H1 (cell line): ENCODE measurements around the gene KLK12. TPM values are rescaled to one million over a fixed set of nuclear protein-coding genes. Genes with fewer than 3 reads are reported as not detected.

Experiments used
- CTCF ChIA-PET: fragments of 300-600 bp; sonication (Branson Sonifier 250); formaldehyde crosslinking; loops from one replicate; lab custom pipeline; 2021; ENCODE audit not compliant: partially characterized antibody; lab: Charles Lee
- POLR2A ChIA-PET: fragments of 300-600 bp; sonication (Branson Sonifier 250); formaldehyde crosslinking; loops from one replicate; lab custom pipeline; 2021; ENCODE audit warnings: inconsistent platforms; ENCODE audit not compliant: partially characterized antibody; lab: Charles Lee
- DNase-seq, 2 experiments: peaks; one replicate each; pipeline versions ENCODE4 v3.0.0 to v3.0.0-alpha.2; 2010 to 2022; ENCODE audit warnings: low spot score in 2 of 2, low read depth in 1 of 2, mixed read lengths in 1 of 2
- FAIRE-seq: peaks from 2 replicates; lab custom pipeline; 2011; peaks lifted over from hg19 to GRCh38; lab: Jason Lieb, UNC
- H2AFZ ChIP-seq: 2 replicates; pipeline ENCODE4 v1.8.1; 2012; ENCODE audit warnings: low read length, inconsistent platforms
- H2AK5ac ChIP-seq: 2 replicates; pipeline ENCODE4 v1.6.1; 2013; ENCODE audit warnings: low read depth, low read length
- H2BK120ac ChIP-seq: replicated peaks from 2 replicates; pipeline ENCODE3; 2013; ENCODE audit warnings: low read depth, low read length, inconsistent platforms
- H2BK12ac ChIP-seq: 2 replicates; pipeline ENCODE4 v1.6.1; 2013; ENCODE audit warnings: low read depth, low read length
- H2BK15ac ChIP-seq: 2 replicates; pipeline ENCODE4 v1.6.1; 2013; ENCODE audit warnings: low read length
- H2BK20ac ChIP-seq: 2 replicates; pipeline ENCODE4 v1.6.1; 2013; ENCODE audit warnings: low read length
- H2BK5ac ChIP-seq: 2 replicates; pipeline ENCODE4 v1.6.1; 2013; ENCODE audit warnings: low read depth, low read length
- H3K14ac ChIP-seq: 2 replicates; pipeline ENCODE4 v1.6.1; 2013; ENCODE audit warnings: inconsistent platforms; ENCODE audit not compliant: insufficient read length
- H3K18ac ChIP-seq: 2 replicates; pipeline ENCODE4 v1.6.1; 2013; ENCODE audit warnings: low read length; ENCODE audit errors: extremely low read depth
- H3K23ac ChIP-seq: 2 replicates; pipeline ENCODE4 v1.6.1; 2013; ENCODE audit warnings: inconsistent platforms; ENCODE audit not compliant: insufficient read length
- H3K23me2 ChIP-seq: 2 replicates; pipeline ENCODE4 v1.6.1; 2013; ENCODE audit warnings: low read depth, low read length
- H3K27ac ChIP-seq: 2 replicates; pipeline ENCODE4 v1.6.1; 2011; ENCODE audit warnings: low read depth, low read length, inconsistent platforms
- H3K27me3 ChIP-seq, 4 experiments: replicated peaks in 1 of 4; 1 replicate in 1 of 4; 2 replicates in 3 of 4; pipeline versions ENCODE4 v1.6.1 to v1.8.1; 2011 to 2013; ENCODE audit warnings: low read length in 3 of 4, mild to moderate bottlenecking in 3 of 4, inconsistent platforms in 2 of 4, mixed read lengths in 2 of 4, moderate library complexity in 1 of 4; ENCODE audit not compliant: control insufficient read depth in 3 of 4, insufficient read depth in 3 of 4; ENCODE audit errors: extremely low read depth in 1 of 4
- H3K36me3 ChIP-seq, 4 experiments: 2 replicates each; pipeline versions ENCODE4 v1.6.1 to v1.8.1; 2011 to 2013; ENCODE audit warnings: mild to moderate bottlenecking in 4 of 4, low read length in 3 of 4, moderate library complexity in 2 of 4, control low read depth in 1 of 4, inconsistent platforms in 1 of 4; ENCODE audit not compliant: insufficient read depth in 4 of 4, control insufficient read depth in 2 of 4
- H3K4ac ChIP-seq: replicated peaks from 2 replicates; pipeline ENCODE3; 2013; ENCODE audit warnings: low read length, low read depth, mixed read lengths, inconsistent platforms; ENCODE audit not compliant: insufficient read length
- H3K4me1 ChIP-seq, 4 experiments: replicated peaks in 1 of 4; 1 replicate in 1 of 4; 2 replicates in 3 of 4; pipeline versions ENCODE4 v1.6.1 to v1.8.1; 2011 to 2013; ENCODE audit warnings: low read length in 3 of 4, inconsistent platforms in 2 of 4, mixed read lengths in 1 of 4; ENCODE audit not compliant: insufficient read depth in 4 of 4, control insufficient read depth in 3 of 4
- H3K4me2 ChIP-seq, 2 experiments: 2 replicates each; pipeline versions ENCODE4 v1.6.1 to v1.8.1; 2011 to 2013; ENCODE audit warnings: low read depth in 2 of 2, low read length in 2 of 2, control low read depth in 1 of 2, inconsistent platforms in 1 of 2, mild to moderate bottlenecking in 1 of 2; ENCODE audit not compliant: insufficient read depth in 1 of 2
- H3K4me3 ChIP-seq, 4 experiments: fragments of 200-600, 300-600 bp in 1 of 4; sonication (generic), shearing (Covaris generic), sonication (Bioruptor Twin) in 1 of 4; 2 replicates each; pipeline versions ENCODE4 v1.5.1 to v1.8.1; 2011 to 2016; ENCODE audit warnings: low read length in 4 of 4, low read depth in 3 of 4, control low read depth in 2 of 4, inconsistent platforms in 2 of 4, mild to moderate bottlenecking in 2 of 4, mixed read lengths in 1 of 4, moderate library complexity in 1 of 4; ENCODE audit not compliant: insufficient read depth in 2 of 4; ENCODE audit errors: extremely low read depth in 1 of 4
- H3K56ac ChIP-seq: replicated peaks from 2 replicates; pipeline ENCODE3; 2013; ENCODE audit warnings: low read depth, mild to moderate bottlenecking, mixed read lengths, low read length, inconsistent platforms; ENCODE audit not compliant: insufficient read length
- H3K79me1 ChIP-seq: 2 replicates; pipeline ENCODE4 v1.6.1; 2013; ENCODE audit warnings: low read depth, low read length, control low read depth
- H3K79me2 ChIP-seq, 2 experiments: 2 replicates each; pipeline versions ENCODE4 v1.6.1 to v1.8.1; 2012 to 2013; ENCODE audit warnings: low read length in 2 of 2, mild to moderate bottlenecking in 2 of 2, inconsistent platforms in 1 of 2; ENCODE audit not compliant: insufficient read depth in 2 of 2, control insufficient read depth in 1 of 2
- H3K9ac ChIP-seq, 4 experiments: replicated peaks in 1 of 4; 1 replicate in 1 of 4; 2 replicates in 3 of 4; pipeline versions ENCODE4 v1.6.1 to v1.8.1; 2011 to 2013; ENCODE audit warnings: low read depth in 3 of 4, low read length in 3 of 4, control low read depth in 2 of 4, mild to moderate bottlenecking in 2 of 4, moderate library complexity in 2 of 4, inconsistent platforms in 1 of 4; ENCODE audit errors: extremely low read depth in 1 of 4
- H3K9me3 ChIP-seq, 2 experiments: 2 replicates each; pipeline versions ENCODE4 v1.6.1 to v1.8.1; 2012 to 2013; ENCODE audit warnings: mild to moderate bottlenecking in 2 of 2, moderate library complexity in 2 of 2, control low read depth in 1 of 2, inconsistent platforms in 1 of 2, low read depth in 1 of 2, low read length in 1 of 2, mixed read lengths in 1 of 2; ENCODE audit not compliant: insufficient read depth in 2 of 2
- H4K20me1 ChIP-seq, 2 experiments: replicated peaks in 1 of 2; 2 replicates each; pipeline versions ENCODE3 to v1.8.1; 2011 to 2013; ENCODE audit warnings: inconsistent platforms in 2 of 2, low read length in 2 of 2, mild to moderate bottlenecking in 1 of 2; ENCODE audit not compliant: insufficient read depth in 2 of 2, control insufficient read depth in 1 of 2
- H4K5ac ChIP-seq: 2 replicates; pipeline ENCODE4 v1.6.1; 2013; ENCODE audit warnings: low read length, low read depth, mixed read lengths, inconsistent platforms; ENCODE audit not compliant: insufficient read length
- H4K8ac ChIP-seq: 2 replicates; pipeline ENCODE4 v1.8.0; 2013; ENCODE audit warnings: mild to moderate bottlenecking, moderate library complexity, low read length, inconsistent platforms; ENCODE audit not compliant: insufficient read depth; ENCODE audit errors: extremely low read depth
- H4K91ac ChIP-seq: replicated peaks from 2 replicates; pipeline ENCODE3; 2013; ENCODE audit warnings: low read length, mixed read lengths, inconsistent platforms; ENCODE audit not compliant: insufficient read length
- CHD1 ChIP-seq: IDR thresholded peaks from 2 replicates; pipeline ENCODE4 v1.6.1; 2012; ENCODE audit warnings: low read depth, low read length, improper control_type of control experiment
- MAX ChIP-seq: IDR thresholded peaks from 2 replicates; pipeline ENCODE4 v1.6.1; 2012; ENCODE audit warnings: inconsistent platforms
- RBBP5 ChIP-seq: IDR thresholded peaks from 2 replicates; pipeline ENCODE4 v1.7.1; 2012; ENCODE audit warnings: low read depth, mild to moderate bottlenecking, inconsistent platforms, low read length, moderate library complexity, borderline replicate concordance
- SP2 ChIP-seq: IDR thresholded peaks from 2 replicates; pipeline ENCODE4 v1.6.1; 2012; ENCODE audit warnings: mild to moderate bottlenecking, low read length, inconsistent platforms
- WGBS, 2 experiments: shearing (Covaris generic) in 1 of 2; methylation state at CpG; one replicate each; pipeline versions ENCODE4 v1.1.6 to v1.1.7; 2013 to 2015; ENCODE audit warnings: low lambda C conversion rate in 2 of 2, mixed read lengths in 2 of 2, inconsistent platforms in 1 of 2, low coverage in 1 of 2, missing lambda C conversion rate in 1 of 2; ENCODE audit not compliant: insufficient replicate concordance in 2 of 2, insufficient coverage in 1 of 2, insufficient read length in 1 of 2; ENCODE audit errors: extremely low coverage in 1 of 2, missing lambda C conversion rate in 1 of 2; 5-methylcytosine and 5-hydroxymethylcytosine counted together
- polyA plus RNA-seq, 7 experiments: library from polyadenylated mRNA; depleted of rRNA in 3 of 7; stranded (reverse) in 5 of 7; unstranded in 2 of 7; fragments of >200 nt in 5 of 7; fragments of 200-250 nt in 2 of 7; gene quantifications; 1 replicate in 5 of 7; 2 replicates in 1 of 7; 4 replicates in 1 of 7; pipeline versions ENCODE4 v1.2.1 to v1.2.3, GENCODE V29; 2011 to 2013; ENCODE audit warnings: missing spikeins in 2 of 7, mixed read lengths in 2 of 7
- total RNA-seq: library from RNA; stranded (reverse); fragmentation: NEBNext Ultra II Directional; extraction: Animal tissue kit (Norgen Biotek cat#: 25700); gene quantifications from 2 replicates; pipeline ENCODE4 v1.2.1, GENCODE V29; 2021

Gene KLK12
- total and polyA plus RNA-seq, 2 of the 8 experiments (the other 6 are each of a cell fraction or from before 2014, with no cell fraction given), result 0.24 TPM; not detected in 1

- Histone ChIP-seq H3K4me2 (peak overlapping the region; percentile 26 to 71), H4K91ac (peak overlapping the region; percentile 26), H3K27ac (no peak overlapping the region), H4K5ac (no peak overlapping the region), H3K18ac (0 out of 2 replicates have a peak overlapping the region, but pooled peaks have one; percentile 20), H3K23ac (no peak overlapping the region), H3K4me1 (peaks cover 0 to 20% (median 6%) of the 10 kb centered on the region in 4 experiments; a peak in 6 of 7 replicates), H2BK5ac (peak overlapping the region; percentile 73; the same call in 1 of the 2 replicates), H3K36me3 (no peaks in the 10 kb centered on the region), H3K4me3 (peak overlapping the region in 2 of 4 experiments; percentile 15 to 29; a peak in 3 of 8 replicates), H3K56ac (no peak overlapping the region), H2BK15ac (peak overlapping the region; percentile 46; the same call in 1 of the 2 replicates), H2BK20ac (0 out of 2 replicates have a peak overlapping the region, but pooled peaks have one; percentile 48), H3K9ac (no peak overlapping the region), H2AK5ac (no peak overlapping the region), H2BK120ac (no peak overlapping the region), H3K79me2 (no peaks in the 10 kb centered on the region), H3K27me3 (no peaks in the 10 kb centered on the region; a peak in 1 of 7 replicates), H4K8ac (no peak overlapping the region), H3K9me3 (no peaks in the 10 kb centered on the region), H2AFZ (peak overlapping the region; percentile 67; the same call in 1 of the 2 replicates), H3K79me1 (no peaks in the 10 kb centered on the region), H2BK12ac (peak overlapping the region; percentile 78; the same call in 1 of the 2 replicates), H3K14ac (no peak overlapping the region), H3K4ac (peak overlapping the region; percentile 34), H4K20me1 (no peaks in the 10 kb centered on the region), H3K23me2 (no peaks in the 10 kb centered on the region)
- ChIA-PET POLR2A (interaction anchor here (0.8 to 1.8 kb wide), 4 partner anchors 15 to 26 kb away, joined by 3 to 7 read pairs (median 4); no protein-coding TSS in a partner anchor), CTCF (interaction anchor here (0.8 to 3.7 kb wide), 9 partner anchors 13 to 97 kb away, joined by 3 to 19 read pairs (median 4); no protein-coding TSS in a partner anchor)
- no peak for FAIRE-seq
- peak in 1 of 2 experiments; percentile 67 for DNase-seq
- WGBS, 2 experiments, result 36% methylated on average over 11 of the region's 16 CpGs; no CpG with 5 or more reads in 1 of the 2 experiments
- TF ChIP-seq SP2 (no peak), RBBP5 (no peak), MAX (peak; percentile 83), CHD1 (no peak)
These were observed 33.8 kb downstream of the KLK12 start for GRCh38 chr19:51000981-51001380.
